ENCODE measurements around the gene TRIM33. TPM values are rescaled to one million over a fixed set of nuclear protein-coding genes. Genes with fewer than 3 reads are reported as not detected.
"Not testable (repeated sequence)": the region's sequence is repeated elsewhere in the genome, so short reads cannot be mapped to it uniquely, and the experiment has no call there.

Gene TRIM33
- total and polyA plus RNA-seq, 3 donors from 2014 or later, result 63.7 to 88.7 (median 67.9) TPM

- H3K36me3 ChIP-seq (ENCODE audit: low read depth, missing control alignments), result no peaks in the 10 kb centered on the region
- TF ChIP-seq POLR2A (IDR thresholded peaks at IDR 0.05), result no peak
- TF ChIP-seq, protein P1, sequence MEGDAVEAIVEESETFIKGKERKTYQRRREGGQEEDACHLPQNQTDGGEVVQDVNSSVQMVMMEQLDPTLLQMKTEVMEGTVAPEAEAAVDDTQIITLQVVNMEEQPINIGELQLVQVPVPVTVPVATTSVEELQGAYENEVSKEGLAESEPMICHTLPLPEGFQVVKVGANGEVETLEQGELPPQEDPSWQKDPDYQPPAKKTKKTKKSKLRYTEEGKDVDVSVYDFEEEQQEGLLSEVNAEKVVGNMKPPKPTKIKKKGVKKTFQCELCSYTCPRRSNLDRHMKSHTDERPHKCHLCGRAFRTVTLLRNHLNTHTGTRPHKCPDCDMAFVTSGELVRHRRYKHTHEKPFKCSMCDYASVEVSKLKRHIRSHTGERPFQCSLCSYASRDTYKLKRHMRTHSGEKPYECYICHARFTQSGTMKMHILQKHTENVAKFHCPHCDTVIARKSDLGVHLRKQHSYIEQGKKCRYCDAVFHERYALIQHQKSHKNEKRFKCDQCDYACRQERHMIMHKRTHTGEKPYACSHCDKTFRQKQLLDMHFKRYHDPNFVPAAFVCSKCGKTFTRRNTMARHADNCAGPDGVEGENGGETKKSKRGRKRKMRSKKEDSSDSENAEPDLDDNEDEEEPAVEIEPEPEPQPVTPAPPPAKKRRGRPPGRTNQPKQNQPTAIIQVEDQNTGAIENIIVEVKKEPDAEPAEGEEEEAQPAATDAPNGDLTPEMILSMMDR (IDR thresholded peaks at IDR 0.05), result no peak
- no peaks in the 10 kb centered on the region for H3K9me3 ChIP-seq
- intact Hi-C loops (cut with DNase I; ENCODE audit: low total_unique reads), result no loop called here
- no peaks in the 10 kb centered on the region for H3K27me3 ChIP-seq
- H3K27ac ChIP-seq, result no peak overlapping the region
- DNase-seq, result no peak
- H3K4me3 ChIP-seq, result no peak overlapping the region
- no peaks in the 10 kb centered on the region for H3K4me1 ChIP-seq
Observed at GRCh38 chr1:114390960-114391359, 120.0 kb downstream of the TRIM33 start.

- Histone ChIP-seq H3K36me3 (ENCODE audit: low read depth, missing control alignments) (no peaks in the 10 kb centered on the region), H3K4me1 (no peaks in the 10 kb centered on the region), H3K27ac (no peak overlapping the region), H3K9me3 (no peaks in the 10 kb centered on the region), H3K4me3 (no peak overlapping the region), H3K27me3 (no peaks in the 10 kb centered on the region)
- TF ChIP-seq, protein P1 (IDR thresholded peaks at IDR 0.05), result no peak
- no peak for TF ChIP-seq POLR2A (IDR thresholded peaks at IDR 0.05)
- intact Hi-C loops (cut with DNase I; ENCODE audit: low total_unique reads), result no loop called here
- 90 to 93% methylated on average over 4 of the region's 4 CpGs for WGBS, 2 donors
- DNase-seq, result no peak
Observed at GRCh38 chr1:114390361-114390760, 120.6 kb downstream of the TRIM33 start.

DNA sequence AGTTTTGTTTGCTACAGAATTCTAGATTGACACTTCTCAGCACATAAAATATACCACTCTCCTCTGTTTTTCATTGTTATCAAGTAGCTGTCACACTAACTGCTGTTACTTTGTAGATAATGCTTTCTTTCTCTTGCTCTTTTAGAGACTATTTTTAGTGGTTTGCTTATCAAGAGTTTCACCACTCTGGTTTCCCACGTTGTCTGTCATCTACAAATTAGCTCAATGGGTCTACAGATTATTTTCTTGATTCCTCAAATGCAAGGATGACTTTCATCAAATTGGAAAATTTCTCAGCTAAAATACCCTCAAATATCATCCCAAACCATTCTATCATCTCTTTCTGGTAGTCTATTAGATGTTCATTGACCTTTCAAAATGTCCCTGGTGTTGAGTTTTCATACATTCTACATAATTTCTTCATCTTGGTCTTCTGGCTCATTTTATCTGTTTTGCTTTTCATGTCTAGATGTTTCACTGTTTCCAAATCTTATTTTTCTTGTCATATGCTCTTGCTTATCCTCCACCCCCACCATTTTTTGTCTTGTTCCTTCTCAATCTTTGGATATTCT is 122.5 kb downstream of the TRIM33 start:
- intact Hi-C loops (cut with DNase I; ENCODE audit: low total_unique reads), result no loop called here
- H3K4me1 ChIP-seq, result no peaks in the 10 kb centered on the region
- H3K4me3 ChIP-seq, result no peak overlapping the region
- H3K27me3 ChIP-seq, result no peaks in the 10 kb centered on the region
- DNase-seq, result no peak
- no peak for TF ChIP-seq POLR2A (IDR thresholded peaks at IDR 0.05)
- TF ChIP-seq, protein P1 (IDR thresholded peaks at IDR 0.05), result no peak
- H3K9me3 ChIP-seq, result no peaks in the 10 kb centered on the region
- H3K27ac ChIP-seq, result no peak overlapping the region
- WGBS, 2 donors, result 28 to 31% methylated on average over 1 of the region's 1 CpG
- no peaks in the 10 kb centered on the region for H3K36me3 ChIP-seq (ENCODE audit: low read depth, missing control alignments)

DNA sequence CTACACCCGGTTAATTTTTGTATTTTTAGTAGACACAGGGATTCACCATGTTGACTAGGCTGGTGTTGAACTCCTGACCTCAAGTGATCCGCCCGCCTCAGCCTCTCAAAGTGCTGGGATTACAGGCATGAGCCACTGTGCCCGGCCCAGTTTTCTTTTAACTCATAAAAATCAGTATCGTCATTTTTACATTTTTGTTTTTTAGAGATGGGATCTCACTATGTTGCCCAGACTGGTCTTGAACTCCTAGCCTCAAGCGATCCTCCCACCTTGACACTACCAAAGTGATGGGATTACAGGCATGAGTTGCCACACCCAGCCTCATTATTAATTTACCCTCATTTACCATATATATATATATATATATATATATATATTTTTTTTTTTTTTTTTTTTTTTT is 123.4 kb downstream of the TRIM33 start:
- 86 to 95% methylated on average over 6 of the region's 6 CpGs for WGBS, 2 donors
- not testable (repeated sequence) for DNase-seq

GRCh38 chr1:114387010-114387360 is 124.0 kb downstream of the TRIM33 start:
- Histone ChIP-seq H3K4me3 (no peak overlapping the region), H3K36me3 (ENCODE audit: low read depth, missing control alignments) (no peaks in the 10 kb centered on the region), H3K9me3 (no peaks in the 10 kb centered on the region), H3K27ac (no peak overlapping the region), H3K4me1 (no peaks in the 10 kb centered on the region), H3K27me3 (no peaks in the 10 kb centered on the region)
- intact Hi-C loops (cut with DNase I; ENCODE audit: low total_unique reads), result no loop called here
- no peak for DNase-seq
- TF ChIP-seq, protein P1 (IDR thresholded peaks at IDR 0.05), result no peak
- no peak for TF ChIP-seq POLR2A (IDR thresholded peaks at IDR 0.05)
- 75 to 81% methylated on average over 1 of the region's 1 CpG for WGBS, 2 donors

More for the DNA sequence above, 123.4 kb downstream of the TRIM33 start:
- H3K4me3 ChIP-seq; H3K27me3 ChIP-seq; H3K27ac ChIP-seq; H3K9me3 ChIP-seq; intact Hi-C loops (cut with DNase I; ENCODE audit: low total_unique reads); H3K36me3 ChIP-seq (ENCODE audit: low read depth, missing control alignments); H3K4me1 ChIP-seq: not testable (repeated sequence)
